Measurements from ENCODE around the gene ASPHD1. TPM values are rescaled to one million over a fixed set of nuclear protein-coding genes. Genes with fewer than 3 reads are reported as not detected.
"Not testable (repeated sequence)": the region's sequence is repeated elsewhere in the genome, so short reads cannot be mapped to it uniquely, and the experiment has no call there.

ASPHD1 gene
- total RNA-seq, 1 donor from 2014 or later: 94.5 TPM

- peak; percentile 70 for DNase-seq (ENCODE audit: low spot score)
Observed at GRCh38 chr16:29877266-29877961, 22.9 kb upstream of the ASPHD1 start.

- DNase-seq (ENCODE audit: low spot score): no peak
Observed at GRCh38 chr16:29878172-29878571, 22.1 kb upstream of the ASPHD1 start.

GRCh38 chr16:29881050-29881449 lies 19.2 kb upstream of the ASPHD1 start:
- DNase-seq (ENCODE audit: low spot score): no peak

- no peak for DNase-seq (ENCODE audit: low spot score)
Observed at GRCh38 chr16:29883987-29884386, 16.3 kb upstream of the ASPHD1 start.

GRCh38 chr16:29889372-29889771 lies 10.9 kb upstream of the ASPHD1 start:
- not testable (repeated sequence) for DNase-seq (ENCODE audit: low spot score)

- no peak for DNase-seq (ENCODE audit: low spot score)
Observed at GRCh38 chr16:29891525-29892457, 8.5 kb upstream of the ASPHD1 start.

- no peak for DNase-seq (ENCODE audit: low spot score)
Observed at GRCh38 chr16:29892458-29892813, 7.9 kb upstream of the ASPHD1 start.

GRCh38 chr16:29893553-29893952 lies 6.7 kb upstream of the ASPHD1 start:
- no peak for DNase-seq (ENCODE audit: low spot score)

GRCh38 chr16:29894352-29894751 lies 5.9 kb upstream of the ASPHD1 start:
- DNase-seq (ENCODE audit: low spot score): no peak

GRCh38 chr16:29896841-29897240 lies 3.4 kb upstream of the ASPHD1 start:
- DNase-seq (ENCODE audit: low spot score): no peak

GRCh38 chr16:29897333-29897732 lies 3.0 kb upstream of the ASPHD1 start:
- no peak for DNase-seq (ENCODE audit: low spot score)

GRCh38 chr16:29898135-29898803 lies 2.0 kb upstream of the ASPHD1 start:
- no peak for DNase-seq (ENCODE audit: low spot score)

- DNase-seq (ENCODE audit: low spot score): no peak
Observed at GRCh38 chr16:29898804-29899515, 1.3 kb upstream of the ASPHD1 start.

GRCh38 chr16:29899516-29900101 lies 679 bp upstream of the ASPHD1 start, which contains the start of gene SEZ6L2:
Gene SEZ6L2, minus strand, starts transcription at chr16:29899550. Its CDS starts 531 bp downstream, at chr16:29899019.
- DNase-seq (ENCODE audit: low spot score): peak; percentile 84

GRCh38 chr16:29900888-29901606 lies 759 bp downstream of the ASPHD1 start:
- no peak for DNase-seq (ENCODE audit: low spot score)

GRCh38 chr16:29901607-29901945 lies 1.3 kb downstream of the ASPHD1 start:
- DNase-seq (ENCODE audit: low spot score): no peak

GRCh38 chr16:29903590-29903989 lies 3.3 kb downstream of the ASPHD1 start:
- DNase-seq (ENCODE audit: low spot score): no peak

GRCh38 chr16:29904947-29905346 lies 4.7 kb downstream of the ASPHD1 start:
- DNase-seq (ENCODE audit: low spot score): no peak

GRCh38 chr16:29905668-29906067 lies 5.4 kb downstream of the ASPHD1 start:
- DNase-seq (ENCODE audit: low spot score): no peak

GRCh38 chr16:29906520-29907244 lies 6.4 kb downstream of the ASPHD1 start:
- no peak for DNase-seq (ENCODE audit: low spot score)

Measured in mucosa of gallbladder (tissue), 1 donor.